OCI-LY1 (cell line): Measurements from ENCODE around the gene GALT.

Experiments
- H2AFZ ChIP-seq: fragments of 200-600 bp; sonication (generic), shearing (Covaris generic); 2 replicates; pipeline ENCODE4 v1.6.0; 2014; ENCODE audit warnings: antibody characterized with exemption, mild to moderate bottlenecking, low read length
- H3F3A ChIP-seq: fragments of 200-600 bp; sonication (generic), shearing (Covaris generic); 2 replicates; pipeline ENCODE4 v1.6.0; 2014; ENCODE audit warnings: mild to moderate bottlenecking, antibody characterized with exemption, low read length, moderate library complexity; ENCODE audit not compliant: insufficient read depth
- H3K27ac ChIP-seq: fragments of 200-600 bp; sonication (generic); 2 replicates; pipeline ENCODE4 v1.5.1; 2014; ENCODE audit warnings: low read length, mixed run types, mild to moderate bottlenecking, low read depth; ENCODE audit not compliant: poor library complexity, severe bottlenecking
- H3K27me3 ChIP-seq: fragments of 200-600 bp; sonication (generic); 2 replicates; pipeline ENCODE4 v1.6.0; 2014; ENCODE audit warnings: antibody characterized with exemption, mild to moderate bottlenecking, low read length, moderate library complexity; ENCODE audit not compliant: insufficient read depth
- H3K36me3 ChIP-seq: fragments of 200-600 bp; sonication (generic); 2 replicates; pipeline ENCODE4 v1.6.1; 2014; ENCODE audit warnings: mild to moderate bottlenecking, antibody characterized with exemption, low read length, moderate library complexity, mixed read lengths; ENCODE audit not compliant: insufficient read depth
- H3K4me1 ChIP-seq: fragments of 200-600 bp; sonication (generic); 2 replicates; pipeline ENCODE4 v1.5.1; 2014; ENCODE audit warnings: mild to moderate bottlenecking, low read length, moderate library complexity; ENCODE audit not compliant: insufficient read depth, severe bottlenecking
- H3K4me2 ChIP-seq: fragments of 200-600 bp; sonication (generic), shearing (Covaris generic); 2 replicates; pipeline ENCODE4 v1.6.1; 2014; ENCODE audit warnings: low read length
- H3K4me3 ChIP-seq: fragments of 200-600 bp; sonication (generic); 2 replicates; pipeline ENCODE4 v1.5.1; 2014; ENCODE audit warnings: low read length, low read depth, mild to moderate bottlenecking, mixed read lengths; ENCODE audit not compliant: poor library complexity, severe bottlenecking
- H3K79me2 ChIP-seq: fragments of 200-600 bp; shearing (Covaris generic); 2 replicates; pipeline ENCODE4 v1.6.1; 2016; ENCODE audit warnings: mixed run types, low read length, mixed read lengths; ENCODE audit not compliant: insufficient read depth
- H3K9ac ChIP-seq: fragments of 200-600 bp; sonication (generic), shearing (Covaris generic); 2 replicates; pipeline ENCODE4 v1.6.1; 2014; ENCODE audit warnings: mild to moderate bottlenecking, low read length, mixed read lengths
- H3K9me2 ChIP-seq: fragments of 200-600 bp; sonication (generic), shearing (Covaris generic); 2 replicates; pipeline ENCODE4 v1.6.1; 2014; ENCODE audit warnings: low read depth, mild to moderate bottlenecking, low read length, mixed read lengths
- H3K9me3 ChIP-seq: fragments of 200-600 bp; shearing (Covaris generic); 2 replicates; pipeline ENCODE4 v1.6.1; 2014; ENCODE audit warnings: low read length, mixed read lengths
- H4K20me1 ChIP-seq: fragments of 200-600 bp; sonication (generic), shearing (Covaris generic); 2 replicates; pipeline ENCODE4 v1.6.0; 2016; ENCODE audit warnings: mild to moderate bottlenecking, low read length; ENCODE audit not compliant: insufficient read depth
- CTCF ChIP-seq: fragments of 200-600 bp; sonication (generic), shearing (Covaris generic); IDR thresholded peaks from 2 replicates; pipeline ENCODE4 v1.5.1; 2017; ENCODE audit warnings: mild to moderate bottlenecking, antibody characterized with exemption, low read length, moderate library complexity, mixed read lengths
- EZH2 ChIP-seq: fragments of 200-600 bp; sonication (generic), shearing (Covaris generic); IDR thresholded peaks from 2 replicates; pipeline ENCODE4 v1.8.0; 2017; ENCODE audit warnings: borderline replicate concordance, mixed run types, mild to moderate bottlenecking, antibody characterized with exemption, low read length, moderate library complexity, mixed read lengths

Gene GALT

GRCh38 chr9:34655394-34655793, 8.9 kb downstream of the GALT start:
- no peak overlapping the region for H2AFZ ChIP-seq
- H3K9me3 ChIP-seq: no peaks in the 10 kb centered on the region
- no peak overlapping the region for H3K9ac ChIP-seq
- no peaks in the 10 kb centered on the region for H3K79me2 ChIP-seq
- H3K4me2 ChIP-seq: no peak overlapping the region
- no peaks in the 10 kb centered on the region for H4K20me1 ChIP-seq
- no peak overlapping the region for H3K4me3 ChIP-seq
- H3K36me3 ChIP-seq: 0 out of 2 replicates have a peak, but pooled peaks cover 9% of the 10 kb centered on the region
- H3K27ac ChIP-seq: no peak overlapping the region
- H3F3A ChIP-seq: no peaks in the 10 kb centered on the region
- peaks cover 11% of the 10 kb centered on the region for H3K4me1 ChIP-seq
- H3K27me3 ChIP-seq: no peaks in the 10 kb centered on the region; the same call in 1 of the 2 replicates
- H3K9me2 ChIP-seq: no peaks in the 10 kb centered on the region
- no peak for TF ChIP-seq EZH2
- no peak for TF ChIP-seq CTCF

- Histone ChIP-seq H3K36me3 (no peaks in the 10 kb centered on the region), H3K4me1 (peaks cover 5% of the 10 kb centered on the region), H3K4me2 (no peak overlapping the region), H3K9ac (no peak overlapping the region), H3K9me2 (no peaks in the 10 kb centered on the region), H3K4me3 (no peak overlapping the region), H4K20me1 (no peaks in the 10 kb centered on the region), H2AFZ (no peak overlapping the region), H3F3A (no peaks in the 10 kb centered on the region), H3K79me2 (no peaks in the 10 kb centered on the region), H3K9me3 (no peaks in the 10 kb centered on the region), H3K27me3 (no peaks in the 10 kb centered on the region; the same call in 1 of the 2 replicates), H3K27ac (no peak overlapping the region)
- no peak for TF ChIP-seq EZH2
- no peak for TF ChIP-seq CTCF
Observed at GRCh38 chr9:34656992-34657391, 10.5 kb downstream of the GALT start.

DNA sequence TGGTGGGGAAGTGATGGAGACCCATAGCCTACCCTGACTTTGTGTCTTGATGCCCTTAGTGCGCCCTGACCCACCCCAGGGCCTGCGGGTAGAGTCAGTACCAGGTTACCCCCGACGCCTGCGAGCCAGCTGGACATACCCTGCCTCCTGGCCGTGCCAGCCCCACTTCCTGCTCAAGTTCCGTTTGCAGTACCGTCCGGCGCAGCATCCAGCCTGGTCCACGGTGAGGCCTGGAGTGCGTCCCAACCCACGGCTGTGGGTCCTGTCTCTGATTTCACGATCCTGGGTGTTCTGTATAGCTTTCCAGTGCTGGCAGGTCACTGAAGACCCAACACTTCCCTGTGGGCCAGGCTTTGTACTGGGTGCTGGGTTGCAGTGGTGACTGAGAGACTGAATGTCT, 12.0 kb downstream of the GALT start:
- no peaks in the 10 kb centered on the region for H3K4me1 ChIP-seq
- H3K4me3 ChIP-seq: no peak overlapping the region
- no peaks in the 10 kb centered on the region for H3F3A ChIP-seq
- no peaks in the 10 kb centered on the region for H4K20me1 ChIP-seq
- no peak overlapping the region for H3K27ac ChIP-seq
- no peaks in the 10 kb centered on the region for H3K36me3 ChIP-seq
- H3K9me2 ChIP-seq: no peaks in the 10 kb centered on the region
- H3K79me2 ChIP-seq: no peaks in the 10 kb centered on the region
- no peaks in the 10 kb centered on the region for H3K9me3 ChIP-seq
- H3K4me2 ChIP-seq: no peak overlapping the region
- H2AFZ ChIP-seq: no peak overlapping the region
- no peak overlapping the region for H3K9ac ChIP-seq
- H3K27me3 ChIP-seq: no peaks in the 10 kb centered on the region; the same call in 1 of the 2 replicates
- TF ChIP-seq EZH2: no peak
- TF ChIP-seq CTCF: no peak
